ENCODE results near the gene LRRC37B.

DNA sequence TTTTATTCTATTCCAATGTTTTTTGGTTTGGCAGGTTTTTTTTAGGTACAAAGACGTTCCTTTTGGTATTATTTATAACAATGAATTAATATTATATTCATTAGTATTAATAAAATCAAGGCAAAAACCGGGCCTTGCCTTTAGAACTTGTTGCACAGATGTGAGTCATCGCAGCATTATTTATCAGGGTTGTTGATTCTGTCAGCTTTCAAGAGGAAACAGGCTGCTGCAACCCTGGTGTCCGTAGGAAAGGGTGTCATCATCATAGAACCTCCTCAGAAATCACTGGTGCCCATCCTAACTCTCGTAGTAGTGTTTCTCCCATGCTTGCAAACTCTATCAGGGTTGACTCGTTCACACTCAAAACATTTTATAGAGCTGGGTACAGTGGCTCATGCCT, 10.2 kb upstream of the LRRC37B start:
- TF ChIP-seq, protein P1, sequence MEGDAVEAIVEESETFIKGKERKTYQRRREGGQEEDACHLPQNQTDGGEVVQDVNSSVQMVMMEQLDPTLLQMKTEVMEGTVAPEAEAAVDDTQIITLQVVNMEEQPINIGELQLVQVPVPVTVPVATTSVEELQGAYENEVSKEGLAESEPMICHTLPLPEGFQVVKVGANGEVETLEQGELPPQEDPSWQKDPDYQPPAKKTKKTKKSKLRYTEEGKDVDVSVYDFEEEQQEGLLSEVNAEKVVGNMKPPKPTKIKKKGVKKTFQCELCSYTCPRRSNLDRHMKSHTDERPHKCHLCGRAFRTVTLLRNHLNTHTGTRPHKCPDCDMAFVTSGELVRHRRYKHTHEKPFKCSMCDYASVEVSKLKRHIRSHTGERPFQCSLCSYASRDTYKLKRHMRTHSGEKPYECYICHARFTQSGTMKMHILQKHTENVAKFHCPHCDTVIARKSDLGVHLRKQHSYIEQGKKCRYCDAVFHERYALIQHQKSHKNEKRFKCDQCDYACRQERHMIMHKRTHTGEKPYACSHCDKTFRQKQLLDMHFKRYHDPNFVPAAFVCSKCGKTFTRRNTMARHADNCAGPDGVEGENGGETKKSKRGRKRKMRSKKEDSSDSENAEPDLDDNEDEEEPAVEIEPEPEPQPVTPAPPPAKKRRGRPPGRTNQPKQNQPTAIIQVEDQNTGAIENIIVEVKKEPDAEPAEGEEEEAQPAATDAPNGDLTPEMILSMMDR (IDR thresholded peaks at IDR 0.05): no peak
- no peak for TF ChIP-seq POLR2A (IDR thresholded peaks at IDR 0.05)

Measured in Peyer's patch (tissue), 4 donors.